ENCODE measurements around the gene CDH23.

CDH23 gene

DNA sequence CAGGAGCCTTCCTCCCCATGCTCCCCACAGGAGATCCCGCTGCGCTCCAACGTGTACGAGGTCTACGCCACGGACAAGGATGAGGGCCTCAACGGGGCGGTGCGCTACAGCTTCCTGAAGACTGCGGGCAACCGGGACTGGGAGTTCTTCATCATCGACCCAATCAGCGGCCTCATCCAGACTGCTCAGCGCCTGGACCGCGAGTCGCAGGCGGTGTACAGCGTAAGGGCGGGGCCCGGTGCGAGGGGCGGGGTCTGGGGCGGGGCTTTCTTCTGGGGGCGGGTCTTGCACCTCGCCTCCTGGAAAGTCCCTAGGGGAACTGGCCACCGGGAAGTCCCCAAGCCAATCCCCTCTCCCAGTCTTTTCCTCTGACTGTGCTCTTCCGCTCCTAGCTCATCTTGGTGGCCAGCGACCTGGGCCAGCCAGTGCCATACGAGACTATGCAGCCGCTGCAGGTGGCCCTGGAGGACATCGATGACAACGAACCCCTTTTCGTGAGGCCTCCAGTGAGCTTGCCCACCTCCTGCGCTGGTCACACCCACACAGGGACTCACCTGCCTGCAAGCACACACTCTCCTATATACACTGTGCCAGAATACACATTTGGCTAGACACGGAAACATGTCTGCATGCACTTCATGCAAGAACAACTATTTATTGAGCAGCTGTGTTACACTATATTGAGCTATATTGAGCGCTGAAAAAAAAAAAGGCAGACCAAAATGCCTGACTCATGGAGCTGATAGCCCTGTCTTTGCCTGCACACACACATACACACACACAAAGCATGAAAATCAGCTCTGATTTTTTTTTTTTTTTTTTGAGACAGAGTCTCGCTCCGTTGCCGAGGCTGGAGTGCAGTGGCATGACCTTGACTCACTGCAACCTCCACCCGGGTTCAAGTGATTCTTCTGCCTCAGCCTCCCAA is 409.3 kb downstream of the CDH23 start:
- DNase-seq (ENCODE audit: low read depth) = no peak

DNA sequence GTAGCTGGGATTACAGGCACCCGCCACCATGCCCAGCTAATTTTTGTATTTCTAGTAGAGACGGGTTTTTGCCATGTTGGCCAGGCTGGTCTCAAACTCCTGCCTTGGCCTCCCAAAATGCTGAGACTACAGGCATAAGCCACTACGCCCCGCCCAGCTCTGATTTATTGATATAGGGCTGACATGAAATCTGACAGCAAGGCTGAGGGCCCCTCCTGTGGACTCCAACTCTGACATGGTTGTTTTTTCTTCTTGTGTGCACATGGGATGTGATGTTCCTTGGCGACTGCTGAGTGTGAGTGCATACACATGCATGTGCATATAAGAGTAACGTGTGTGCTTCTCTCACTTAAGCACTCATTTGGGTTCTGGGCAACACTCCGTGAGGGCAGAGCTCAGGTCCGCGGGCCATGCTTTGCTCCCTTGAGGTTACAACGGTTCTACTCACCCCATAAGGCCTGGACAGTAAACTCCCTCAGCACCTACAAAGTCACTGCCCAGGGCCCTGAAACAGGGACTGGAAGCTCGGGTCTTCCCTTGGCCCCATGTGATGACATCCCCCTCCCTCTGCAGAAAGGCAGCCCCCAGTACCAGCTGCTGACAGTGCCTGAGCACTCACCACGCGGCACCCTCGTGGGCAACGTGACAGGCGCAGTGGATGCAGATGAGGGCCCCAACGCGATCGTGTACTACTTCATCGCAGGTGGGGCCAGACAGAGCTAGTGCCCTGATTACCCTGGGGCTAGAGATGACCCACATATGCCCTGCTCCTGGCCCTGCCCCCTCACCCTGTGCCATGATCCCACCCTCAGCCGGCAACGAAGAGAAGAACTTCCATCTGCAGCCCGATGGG is 410.2 kb downstream of the CDH23 start:
- no peak for DNase-seq (ENCODE audit: low read depth)

DNA sequence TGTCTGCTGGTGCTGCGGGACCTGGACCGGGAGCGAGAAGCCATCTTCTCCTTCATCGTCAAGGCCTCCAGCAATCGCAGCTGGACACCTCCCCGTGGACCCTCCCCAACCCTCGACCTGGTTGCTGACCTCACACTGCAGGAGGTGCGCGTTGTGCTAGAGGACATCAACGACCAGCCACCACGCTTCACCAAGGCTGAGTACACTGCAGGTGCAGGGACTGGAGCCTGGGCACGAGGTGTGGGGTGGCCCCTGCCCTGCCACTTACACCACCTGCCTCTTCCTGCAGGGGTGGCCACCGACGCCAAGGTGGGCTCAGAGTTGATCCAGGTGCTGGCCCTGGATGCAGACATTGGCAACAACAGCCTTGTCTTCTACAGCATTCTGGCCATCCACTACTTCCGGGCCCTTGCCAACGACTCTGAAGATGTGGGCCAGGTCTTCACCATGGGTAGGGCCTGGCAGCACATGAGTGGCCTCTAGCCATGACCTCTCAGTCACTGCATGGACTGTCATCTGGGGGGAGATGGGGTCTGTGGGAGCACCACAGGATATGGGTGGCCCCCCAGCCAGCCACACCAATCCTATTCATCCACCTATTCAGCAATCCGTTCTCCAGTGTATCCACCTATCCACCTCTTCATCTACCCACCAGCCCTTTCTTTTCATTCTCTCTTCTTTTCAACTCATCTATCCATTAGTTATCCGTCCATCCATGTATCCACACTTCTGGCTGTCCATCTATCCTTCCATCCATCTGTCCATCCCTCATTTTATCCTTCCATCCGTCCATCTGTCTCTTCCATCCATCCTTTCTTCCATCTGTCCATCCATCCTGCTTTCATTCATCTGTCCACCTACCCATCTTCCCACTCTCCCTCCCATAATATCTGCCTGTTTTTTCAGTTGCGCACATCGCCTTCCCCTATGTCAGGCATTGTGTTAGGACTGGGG is 411.1 kb downstream of the CDH23 start:
- DNase-seq (ENCODE audit: low read depth) = no peak

DNA sequence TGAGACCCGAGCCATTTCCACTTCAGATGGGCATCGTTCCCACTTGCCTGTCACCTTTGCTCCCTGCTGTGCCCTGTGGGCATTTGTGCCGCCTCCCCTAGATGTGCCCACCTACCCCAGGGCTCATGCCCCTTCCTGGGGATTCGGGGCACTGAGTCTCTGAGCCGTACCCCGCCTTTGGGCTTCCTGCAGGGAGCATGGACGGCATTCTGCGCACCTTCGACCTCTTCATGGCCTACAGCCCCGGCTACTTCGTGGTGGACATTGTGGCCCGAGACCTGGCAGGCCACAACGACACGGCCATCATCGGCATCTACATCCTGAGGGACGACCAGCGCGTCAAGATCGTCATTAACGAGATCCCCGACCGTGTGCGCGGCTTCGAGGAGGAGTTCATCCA is 412.9 kb downstream of the CDH23 start:
- no peak for DNase-seq (ENCODE audit: low read depth)

DNA sequence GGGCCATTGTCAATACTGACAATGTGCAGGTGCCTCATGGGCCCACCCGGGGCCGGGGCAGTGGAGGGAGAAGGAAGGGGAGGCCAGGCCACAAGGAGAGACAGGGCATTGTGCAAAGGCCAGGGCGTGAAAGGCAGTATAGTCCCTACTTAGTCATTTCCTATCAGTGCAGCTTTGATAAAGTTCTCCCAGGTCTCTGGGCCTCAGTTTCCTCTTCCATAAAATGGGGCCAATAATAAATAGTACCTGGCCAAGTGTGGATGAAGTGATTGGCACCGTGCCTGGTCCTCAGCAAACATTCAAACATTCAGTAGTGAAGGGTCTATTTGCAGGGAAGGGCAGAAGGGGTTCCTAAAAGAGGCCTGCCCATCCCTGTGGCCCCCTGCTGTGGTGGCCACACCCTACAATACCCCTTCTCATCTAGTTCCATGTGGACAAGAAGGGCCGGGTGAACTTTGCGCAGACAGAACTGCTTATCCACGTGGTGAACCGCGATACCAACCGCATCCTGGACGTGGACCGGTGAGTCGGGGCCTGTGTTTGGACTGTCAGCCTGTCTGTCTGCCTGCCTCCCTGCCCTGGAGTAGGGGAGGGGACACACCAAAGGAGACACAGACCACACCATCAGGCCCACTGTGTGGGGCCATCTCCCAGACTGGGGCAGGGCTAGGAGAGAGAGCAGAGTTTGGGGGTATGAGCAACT is 413.5 kb downstream of the CDH23 start:
- DNase-seq (ENCODE audit: low read depth) = no peak

DNA sequence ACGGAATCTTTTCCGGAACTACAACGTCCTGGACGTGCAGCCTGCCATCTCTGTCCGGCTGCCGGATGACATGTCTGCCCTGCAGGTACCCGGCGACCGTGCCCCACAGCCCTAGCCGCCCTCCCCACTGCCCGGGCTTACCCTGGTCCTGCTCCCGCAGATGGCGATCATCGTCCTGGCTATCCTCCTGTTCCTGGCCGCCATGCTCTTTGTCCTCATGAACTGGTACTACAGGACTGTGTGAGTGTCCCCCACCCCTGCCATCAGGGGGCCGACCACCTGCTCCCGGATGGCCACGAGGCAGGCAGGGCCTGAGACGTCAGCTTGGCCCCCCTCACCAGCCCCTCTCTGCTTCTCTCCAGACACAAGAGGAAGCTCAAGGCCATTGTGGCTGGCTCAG is 414.6 kb downstream of the CDH23 start:
- DNase-seq (ENCODE audit: low read depth) = no peak

DNA sequence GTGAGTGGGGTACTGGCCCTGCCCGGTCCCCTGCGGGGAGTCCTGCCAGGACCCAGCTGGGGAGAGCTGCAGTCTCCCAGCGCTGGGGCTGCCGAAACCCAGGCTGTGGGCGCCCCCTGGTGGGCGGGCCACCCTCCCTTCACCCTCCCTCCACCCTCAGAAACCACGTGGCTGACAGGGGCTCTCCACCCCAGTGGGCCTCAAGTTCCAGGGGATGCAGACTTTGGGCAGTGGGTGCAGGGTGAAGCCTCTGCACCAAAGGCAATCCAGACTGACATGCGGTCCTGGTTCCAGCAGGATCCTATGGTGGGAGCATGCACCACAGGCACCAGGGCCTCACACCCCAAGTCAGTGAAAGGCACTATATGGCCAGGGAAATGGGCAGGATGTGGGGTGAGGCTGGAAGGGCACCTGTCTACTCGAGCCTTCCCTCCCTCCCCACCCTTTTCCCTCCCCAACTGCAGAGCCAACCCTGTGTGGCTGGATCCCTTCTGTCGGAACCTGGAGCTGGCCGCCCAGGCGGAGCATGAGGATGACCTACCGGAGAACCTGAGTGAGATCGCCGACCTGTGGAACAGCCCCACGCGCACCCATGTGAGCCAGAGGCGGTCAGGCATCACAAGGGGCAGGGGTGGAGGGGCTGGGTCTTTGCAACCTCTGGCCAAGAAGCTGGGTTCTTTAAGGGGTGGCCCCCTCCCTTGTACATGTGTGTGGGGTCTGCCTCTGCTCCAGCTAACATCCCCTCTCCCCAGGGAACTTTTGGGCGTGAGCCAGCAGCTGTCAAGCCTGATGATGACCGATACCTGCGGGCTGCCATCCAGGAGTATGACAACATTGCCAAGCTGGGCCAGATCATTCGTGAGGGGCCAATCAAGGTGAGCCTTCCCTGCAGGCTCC is 415.5 kb downstream of the CDH23 start:
- no peak for DNase-seq (ENCODE audit: low read depth)

DNA sequence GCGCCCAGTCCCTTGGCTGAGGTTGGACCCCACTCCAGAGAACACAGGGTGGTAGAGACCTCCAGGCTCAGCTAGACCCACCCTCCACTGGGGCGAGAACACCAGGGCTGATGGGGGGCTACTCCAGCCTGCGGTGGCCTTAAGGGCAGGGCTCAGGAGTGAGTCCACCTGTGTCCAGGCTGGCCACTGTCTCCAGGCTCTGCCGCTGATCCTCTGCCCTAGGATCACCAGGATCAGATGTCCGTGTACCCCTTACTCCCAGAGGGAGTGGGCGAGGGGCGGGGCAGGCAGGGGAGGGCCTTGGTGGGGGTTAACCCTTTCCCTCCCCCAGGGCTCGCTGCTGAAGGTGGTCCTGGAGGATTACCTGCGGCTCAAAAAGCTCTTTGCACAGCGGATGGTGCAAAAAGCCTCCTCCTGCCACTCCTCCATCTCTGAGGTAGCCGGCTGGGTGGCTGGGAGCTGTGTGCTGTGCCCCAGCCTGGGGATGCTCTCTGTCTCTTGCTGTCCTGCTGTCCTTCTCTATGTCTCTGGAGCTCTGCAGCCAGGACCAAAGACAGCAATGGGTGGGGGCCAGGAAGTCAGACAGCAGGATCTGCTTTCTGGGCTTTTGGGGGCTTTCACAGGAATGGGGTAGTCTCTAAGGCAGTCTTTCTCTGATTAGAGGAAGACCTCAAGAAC is 416.3 kb downstream of the CDH23 start:
- DNase-seq (ENCODE audit: low read depth) = no peak

DNA sequence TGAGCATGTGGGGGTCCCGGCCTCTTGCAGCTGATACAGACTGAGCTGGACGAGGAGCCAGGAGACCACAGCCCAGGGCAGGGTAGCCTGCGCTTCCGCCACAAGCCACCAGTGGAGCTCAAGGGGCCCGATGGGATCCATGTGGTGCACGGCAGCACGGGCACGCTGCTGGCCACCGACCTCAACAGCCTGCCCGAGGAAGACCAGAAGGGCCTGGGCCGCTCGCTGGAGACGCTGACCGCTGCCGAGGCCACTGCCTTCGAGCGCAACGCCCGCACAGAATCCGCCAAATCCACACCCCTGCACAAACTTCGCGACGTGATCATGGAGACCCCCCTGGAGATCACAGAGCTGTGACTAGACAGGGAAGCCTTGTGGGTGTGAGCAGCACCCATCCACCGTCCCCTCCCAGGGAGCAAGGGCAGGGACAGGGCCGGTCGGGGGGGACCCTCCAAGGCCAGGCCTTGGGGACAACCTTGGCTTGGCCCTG is 418.2 kb downstream of the CDH23 start:
- DNase-seq (ENCODE audit: low read depth) = no peak

DNA sequence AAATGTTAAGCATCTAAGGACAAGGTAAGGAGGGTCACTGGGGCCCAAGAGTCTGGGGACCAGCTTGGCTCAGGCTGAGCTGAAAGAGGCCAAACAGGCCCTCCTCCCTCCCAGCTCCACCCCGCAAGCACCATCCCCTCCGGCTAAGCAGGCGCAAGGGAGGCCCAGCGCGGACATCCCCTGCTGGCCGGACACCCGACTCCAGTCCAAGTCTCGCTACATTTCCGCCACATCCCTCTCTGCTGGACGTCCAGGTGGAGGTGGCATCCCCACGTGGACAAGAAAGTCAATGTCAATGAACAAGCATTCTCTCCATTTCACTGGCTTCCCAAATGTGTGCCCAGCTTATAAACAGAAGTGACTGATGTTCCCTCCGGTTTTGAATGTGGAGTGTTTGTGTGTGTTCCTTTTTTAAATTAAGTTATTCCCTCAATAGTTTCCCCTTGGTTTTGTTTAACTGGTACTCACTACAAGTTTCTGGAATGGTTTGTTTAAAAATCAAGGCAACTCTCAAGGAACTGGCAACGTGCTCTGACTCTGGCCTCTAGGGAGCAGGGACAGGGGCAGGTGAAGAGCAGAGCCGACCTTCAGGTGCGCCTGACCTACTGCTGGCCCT is 418.9 kb downstream of the CDH23 start:
- no peak for DNase-seq (ENCODE audit: low read depth)

DNA sequence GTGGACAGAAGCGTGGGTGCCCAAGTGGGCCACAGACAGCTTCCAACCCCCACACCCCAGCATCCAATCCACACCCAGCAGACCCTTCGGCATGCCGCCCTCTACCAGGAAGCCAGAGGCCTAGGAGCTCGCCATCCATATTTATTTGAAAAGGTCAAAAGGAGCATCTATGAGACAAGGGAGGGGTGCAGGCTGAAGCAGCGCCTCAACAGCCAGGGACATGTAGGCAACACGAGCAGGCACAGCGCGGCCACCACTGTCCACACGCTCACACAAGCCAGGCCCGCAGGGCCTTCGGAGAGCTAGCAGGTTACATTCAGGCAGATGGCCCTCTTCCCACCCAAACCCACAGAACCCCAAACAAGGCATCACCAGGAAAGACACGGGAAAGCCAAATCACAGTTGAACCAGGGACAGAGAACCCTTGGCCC is 419.7 kb downstream of the CDH23 start:
- no peak for DNase-seq (ENCODE audit: low read depth)

DNA sequence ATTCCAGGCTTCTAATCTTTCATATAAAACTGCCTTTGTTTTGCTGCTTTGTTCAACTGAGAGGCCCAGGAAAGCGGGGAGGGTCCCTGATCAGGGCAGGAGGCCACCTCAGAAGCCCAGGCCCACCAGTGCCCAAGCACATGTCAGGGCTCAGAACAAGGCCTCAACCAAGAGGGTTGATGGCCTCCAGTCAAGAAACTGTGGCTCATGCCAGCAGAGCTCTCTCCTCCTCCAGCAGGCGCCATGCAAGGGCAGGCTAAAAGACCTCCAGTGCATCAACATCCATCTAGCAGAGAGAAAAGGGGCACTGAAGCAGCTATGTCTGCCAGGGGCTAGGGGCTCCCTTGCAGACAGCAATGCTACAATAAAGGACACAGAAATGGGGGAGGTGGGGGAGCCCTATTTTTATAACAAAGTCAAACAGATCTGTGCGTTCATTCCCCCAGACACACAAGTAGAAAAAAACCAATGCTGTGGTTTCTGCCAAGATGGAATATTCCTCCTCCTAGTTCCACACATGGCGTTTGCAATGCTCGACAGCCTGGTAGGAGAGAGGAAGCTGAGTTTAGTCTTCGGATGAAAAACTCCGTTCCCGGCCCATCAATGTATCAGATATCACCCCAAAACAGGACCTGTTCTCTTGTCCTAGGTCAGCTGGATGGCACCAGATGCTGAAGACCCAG is 420.4 kb downstream of the CDH23 start:
- no peak for DNase-seq (ENCODE audit: low read depth)

DNA sequence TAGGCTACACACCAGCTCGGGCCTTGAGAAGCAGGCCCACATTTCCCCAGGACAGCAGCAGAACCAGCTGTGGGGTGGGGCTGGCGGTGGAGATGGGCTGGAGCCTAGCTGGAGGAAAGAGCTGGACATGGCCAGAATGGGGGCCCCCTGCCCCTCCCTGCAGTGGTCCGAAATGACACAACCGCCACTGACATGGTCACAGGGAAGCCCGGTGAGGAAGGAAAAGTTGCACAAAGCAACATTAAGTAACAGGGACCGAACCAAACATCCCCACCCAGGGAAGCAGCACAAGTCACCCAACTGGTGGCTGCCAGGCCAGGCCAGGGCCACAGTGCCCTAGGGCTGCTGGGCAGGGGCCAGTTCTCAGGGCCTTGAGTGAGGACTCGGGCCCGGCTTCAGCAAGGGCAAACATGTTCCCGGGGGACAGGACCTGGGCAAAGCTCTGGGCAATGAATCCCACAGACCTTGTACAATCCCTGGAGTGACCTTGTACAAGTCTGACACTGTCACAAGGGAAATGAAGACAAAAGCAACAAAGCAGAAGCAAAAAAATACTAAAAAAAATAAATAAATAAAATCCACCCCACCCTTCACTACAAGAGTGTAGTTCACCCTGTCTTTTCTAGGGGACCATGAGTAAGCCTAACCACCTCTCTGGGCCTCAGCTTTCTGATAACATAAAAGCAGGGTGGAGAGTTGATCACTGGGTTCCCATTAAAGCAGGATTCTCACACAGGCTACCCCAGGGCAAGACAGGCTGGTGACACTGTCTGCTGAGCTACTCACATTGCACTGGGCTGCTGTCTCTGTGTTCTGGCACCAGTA is 421.3 kb downstream of the CDH23 start:
- no peak for DNase-seq (ENCODE audit: low read depth)

DNA sequence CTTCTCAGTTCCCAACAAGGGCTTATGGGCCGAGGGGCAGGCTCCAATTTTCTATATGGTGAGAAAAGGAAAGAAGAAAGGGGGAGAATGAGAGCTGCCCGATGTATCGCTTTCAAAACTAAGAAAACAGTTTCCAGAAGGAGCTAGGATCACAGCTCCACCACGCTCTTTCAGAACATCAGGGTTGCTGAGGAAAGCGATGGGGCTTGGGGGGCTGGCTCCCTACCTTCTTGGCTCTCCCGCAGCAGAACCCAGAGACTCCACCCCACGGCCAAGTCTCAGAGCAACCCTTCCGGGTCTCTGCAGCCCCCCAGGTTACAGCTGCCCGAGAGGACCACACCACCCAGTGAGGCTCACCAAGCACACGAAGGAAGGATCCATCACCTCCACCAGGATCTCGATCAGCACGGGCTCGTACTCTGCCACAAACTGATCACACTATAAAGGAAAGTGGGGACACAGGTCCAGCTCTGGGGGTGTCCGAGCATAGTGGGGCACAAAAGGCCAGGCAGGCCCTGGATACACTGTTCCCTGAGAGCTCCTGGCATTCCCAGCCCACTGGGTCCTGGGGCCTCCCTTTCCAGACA is 422.0 kb downstream of the CDH23 start:
- no peak for DNase-seq (ENCODE audit: low read depth)

DNA sequence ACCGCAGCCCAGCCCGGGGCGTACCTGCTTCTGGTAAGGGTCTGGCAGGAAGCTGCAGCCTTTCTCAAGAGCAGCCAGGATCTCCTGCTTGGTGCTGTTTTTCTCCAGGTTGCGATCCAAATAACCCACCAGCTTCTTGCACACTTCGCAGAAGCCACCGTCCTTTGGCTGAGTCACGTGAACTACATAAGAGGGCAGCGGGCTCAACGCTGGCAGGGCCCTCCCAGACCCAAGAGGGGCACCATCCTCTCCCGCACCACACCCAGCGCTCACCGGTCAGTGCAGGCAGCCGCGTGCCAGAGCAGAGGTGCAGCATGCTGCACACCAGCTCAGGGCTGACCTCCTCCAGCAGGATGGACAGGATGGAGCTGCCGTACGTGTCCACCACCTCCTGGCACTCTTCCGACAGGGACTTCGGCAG is 422.7 kb downstream of the CDH23 start:
- no peak for DNase-seq (ENCODE audit: low read depth)

DNA sequence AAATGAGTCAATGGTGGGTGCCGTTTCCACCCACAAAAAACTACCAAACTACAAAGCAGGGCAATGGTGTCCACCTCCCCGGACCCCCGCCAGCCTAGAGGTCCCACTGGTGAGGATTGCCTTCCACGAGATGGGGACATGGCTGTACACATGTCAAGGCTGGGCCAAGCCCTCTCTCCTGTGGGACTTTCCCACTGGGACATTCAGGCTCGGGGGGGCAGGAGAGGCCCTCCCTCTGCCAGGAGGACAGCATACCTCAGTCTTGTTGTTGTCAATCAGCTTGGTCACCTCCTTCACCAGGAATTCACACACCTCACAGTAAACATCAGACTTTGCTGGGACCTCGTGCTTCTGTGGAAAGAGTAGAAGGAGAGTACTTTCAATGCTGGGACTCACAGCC is 423.3 kb downstream of the CDH23 start:
- no peak for DNase-seq (ENCODE audit: low read depth)

DNA sequence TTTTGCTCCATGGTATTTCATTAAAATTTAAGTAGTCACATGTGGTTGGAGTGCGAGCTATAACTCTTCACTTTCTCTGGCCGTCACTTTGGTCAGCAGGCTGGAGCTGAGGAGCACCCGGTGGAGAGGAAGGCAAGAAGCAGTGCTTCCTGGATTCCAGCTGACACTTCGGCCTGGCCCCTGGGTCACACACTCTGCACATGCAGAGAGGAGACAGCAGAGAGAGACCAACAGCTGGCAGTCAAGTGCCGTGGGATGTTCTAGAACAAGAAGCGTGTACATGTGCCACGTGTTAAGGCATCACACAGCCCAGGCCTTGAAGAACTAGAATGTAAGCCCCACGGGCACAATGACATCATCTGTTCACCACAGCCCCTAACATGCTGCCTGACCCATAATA is 424.2 kb downstream of the CDH23 start:
- no peak for DNase-seq (ENCODE audit: low read depth)
